HepG2 (cell line): ENCODE measurements around the gene ZBTB1. TPM values are rescaled to one million over a fixed set of nuclear protein-coding genes. Genes with fewer than 3 reads are reported as not detected.

Source experiments
- ATF2 ChIP-seq: sonication (generic); formaldehyde crosslinking; IDR thresholded peaks from 2 replicates; pipeline ENCODE4 v1.4.0; 2020; ENCODE audit warnings: missing genetic modification reagents
- CERS6 ChIP-seq: sonication (generic); formaldehyde crosslinking; IDR thresholded peaks from 2 replicates; pipeline ENCODE4 v1.5.0; 2020; ENCODE audit warnings: missing genetic modification reagents
- ETS1 ChIP-seq: sonication (generic); formaldehyde crosslinking; IDR thresholded peaks from 2 replicates; pipeline ENCODE4 v1.4.0; 2020; ENCODE audit warnings: missing genetic modification reagents
- FOXC1 ChIP-seq: sonication (generic); formaldehyde crosslinking; IDR thresholded peaks from 2 replicates; pipeline ENCODE4 v1.8.0; 2022; ENCODE audit warnings: mild to moderate bottlenecking, missing genetic modification reagents, borderline replicate concordance
- HOMEZ ChIP-seq: IDR thresholded peaks from 2 replicates; pipeline ENCODE4 v1.6.1; 2016; ENCODE audit warnings: low read depth
- HOXA3 ChIP-seq: sonication (generic); formaldehyde crosslinking; IDR thresholded peaks from 2 replicates; pipeline ENCODE4 v1.5.0; 2020; ENCODE audit warnings: missing genetic modification reagents
- LCORL ChIP-seq, 2 experiments: fragments of 450-650 bp in 1 of 2; sonication (generic) in 1 of 2; formaldehyde crosslinking in 1 of 2; IDR thresholded peaks; 2 replicates each; pipeline versions ENCODE4 v1.5.0 to v1.6.1; 2017 to 2020; ENCODE audit warnings: antibody characterized with exemption in 1 of 2, missing genetic modification reagents in 1 of 2
- MBD4 ChIP-seq: IDR thresholded peaks from 2 replicates; pipeline ENCODE4 v1.6.1; 2012; ENCODE audit warnings: low read length, inconsistent platforms, borderline replicate concordance
- MED13 ChIP-seq: sonication (generic); formaldehyde crosslinking; IDR thresholded peaks from 2 replicates; pipeline ENCODE4 v1.5.0; 2020; ENCODE audit warnings: missing genetic modification reagents
- NCOA1 ChIP-seq: sonication (generic); formaldehyde crosslinking; IDR thresholded peaks from 2 replicates; pipeline ENCODE4 v1.9.0; 2021; ENCODE audit warnings: missing genetic modification reagents
- SIN3A ChIP-seq: IDR thresholded peaks from 2 replicates; pipeline ENCODE4 v1.6.1; 2011; ENCODE audit warnings: low read depth, mild to moderate bottlenecking, control low read depth, low read length, borderline replicate concordance
- SIX4 ChIP-seq: sonication (generic); formaldehyde crosslinking; IDR thresholded peaks from 2 replicates; pipeline ENCODE4 v1.4.0; 2020; ENCODE audit warnings: missing genetic modification reagents
- ZNF10 ChIP-seq: sonication (generic); formaldehyde crosslinking; IDR thresholded peaks from 2 replicates; pipeline ENCODE4 v1.4.0; 2020; ENCODE audit warnings: mild to moderate bottlenecking, low read depth, missing genetic modification reagents, borderline replicate concordance
- ZNF160 ChIP-seq: sonication (generic); formaldehyde crosslinking; IDR thresholded peaks from 2 replicates; pipeline ENCODE4 v1.8.0; 2022; ENCODE audit warnings: mild to moderate bottlenecking, inconsistent platforms, missing genetic modification reagents
- ZNF414 ChIP-seq: sonication (generic); formaldehyde crosslinking; IDR thresholded peaks from 2 replicates; pipeline ENCODE4 v1.5.0; 2020; ENCODE audit warnings: missing genetic modification reagents
- ZNF547 ChIP-seq: sonication (generic); formaldehyde crosslinking; IDR thresholded peaks from 2 replicates; pipeline ENCODE4 v1.5.1; 2020; ENCODE audit warnings: mild to moderate bottlenecking, missing genetic modification reagents
- ZNF580 ChIP-seq: IDR thresholded peaks from 2 replicates; pipeline ENCODE4 v1.6.1; 2016; ENCODE audit warnings: low read depth, borderline replicate concordance
- ZNF773 ChIP-seq: sonication (generic); formaldehyde crosslinking; IDR thresholded peaks from 2 replicates; pipeline ENCODE4 v1.4.0; 2020; ENCODE audit warnings: missing genetic modification reagents, borderline replicate concordance
- ZNF800 ChIP-seq: sonication (generic); formaldehyde crosslinking; IDR thresholded peaks from 2 replicates; pipeline ENCODE4 v1.4.0; 2020; ENCODE audit warnings: missing genetic modification reagents
- ZNF83 ChIP-seq: sonication (generic); formaldehyde crosslinking; IDR thresholded peaks from 2 replicates; pipeline ENCODE4 v1.4.0; 2020; ENCODE audit warnings: missing genetic modification reagents, mild to moderate bottlenecking, borderline replicate concordance
- polyA plus RNA-seq, 8 experiments: library from polyadenylated mRNA; depleted of rRNA in 3 of 8; stranded (reverse) in 7 of 8; unstranded in 1 of 8; fragments of >200 nt; fragmentation: Illumina TruSeq in 4 of 8; extraction: Trizol in 4 of 8; gene quantifications; 2 replicates each; pipeline versions ENCODE4 v1.2.1 to v1.2.3, GENCODE V29; 2011 to 2016; ENCODE audit warnings: low read depth in 4 of 8, missing spikeins in 1 of 8, mixed read lengths in 1 of 8; ENCODE audit not compliant: insufficient read depth in 1 of 8
- total RNA-seq, 5 experiments: library from RNA; depleted of rRNA; stranded (reverse); fragments of >200 nt; fragmentation: Illumina TruSeq; extraction: Trizol; gene quantifications; 2 replicates each; pipeline ENCODE4 v1.2.3, GENCODE V29; 2016; ENCODE audit warnings: low read depth in 1 of 5

The ZBTB1 gene
- total and polyA plus RNA-seq, 2 of the 13 experiments (the other 11 are each of a cell fraction or from before 2014, with no cell fraction given): 18.8 to 22.6 TPM

GRCh38 chr14:64503434-64504309 lies 898 bp upstream of the ZBTB1 start, which contains the start of gene ZBTB25 (continued):
- TF ChIP-seq ZNF580 (no peak), ETS1 (CRISPR knock-in tag) (no peak), FOXC1 (no peak), ZNF547 (CRISPR knock-in tag) (peak; percentile 61; the same call in 1 of the 2 replicates), LCORL (IDR thresholded peaks at IDR 0.05) (no peak), LCORL (CRISPR knock-in tag; IDR thresholded peaks at IDR 0.05) (peak; percentile 14; the same call in 1 of the 2 replicates), ZNF414 (CRISPR knock-in tag) (peak; percentile 54; the same call in 1 of the 2 replicates), ZNF773 (CRISPR knock-in tag) (0 out of 2 replicates have a peak, but pooled peaks have one; percentile 20), ZNF800 (CRISPR knock-in tag) (0 out of 2 replicates have a peak, but pooled peaks have one; percentile 25), MED13 (CRISPR knock-in tag) (peak; percentile 23; the same call in 1 of the 2 replicates), ZNF10 (CRISPR knock-in tag) (no peak), NCOA1 (CRISPR knock-in tag) (peak; percentile 78), MBD4 (no peak), ATF2 (CRISPR knock-in tag) (no peak), ZNF160 (peak; percentile 37), CERS6 (CRISPR knock-in tag) (no peak), HOXA3 (CRISPR knock-in tag) (peak; percentile 85), SIN3A (no peak), ZNF83 (no peak), HOMEZ (CRISPR knock-in tag) (no peak), SIX4 (CRISPR knock-in tag) (no peak)
